KBM-7 (cell line): ENCODE measurements around the gene AGRN.

Source experiments
- DNase-seq: peaks from one replicate; pipeline ENCODE4 v3.0.0-alpha.2; 2015
- in situ Hi-C: fragments of 300-500 bp; cut with MboI; formaldehyde crosslinking; loops from 2 replicates; pipeline ENCODE4 v1.14.3; 2020; ENCODE audit warnings: low sequenced_read_pairs, low pct_unique_long_range_greater_than_20kb, mixed read lengths

The AGRN gene

DNA sequence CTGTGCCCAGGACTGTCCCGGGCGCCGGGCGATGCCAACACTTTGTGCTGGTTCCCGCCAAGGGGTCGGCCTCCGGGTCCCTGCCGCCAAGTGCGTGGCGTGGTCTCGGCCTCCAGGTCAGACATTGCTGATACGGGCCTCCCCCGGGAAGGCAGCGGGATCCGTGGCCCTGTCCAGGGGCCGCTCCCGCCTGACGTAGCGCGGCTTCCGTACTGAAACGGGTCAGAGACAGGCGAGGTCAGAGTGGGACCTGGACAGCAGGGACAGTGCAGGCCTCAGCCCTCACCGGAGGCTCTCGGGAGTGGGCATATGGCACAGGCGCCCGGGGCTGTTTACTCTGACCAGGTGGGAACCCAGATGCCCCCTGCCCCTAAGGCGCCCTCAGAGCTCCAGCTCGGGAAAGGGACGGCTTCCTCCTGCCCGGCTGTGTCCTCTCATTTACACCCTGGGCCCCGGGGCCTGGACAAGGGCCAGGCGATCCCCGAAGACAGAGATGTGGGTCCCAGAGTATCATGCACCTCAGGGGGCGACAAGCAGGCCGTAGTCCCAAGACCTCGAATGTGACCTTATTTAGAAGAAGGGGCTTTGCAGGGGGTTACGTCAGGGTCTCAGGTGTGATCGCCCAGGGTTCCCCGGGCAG is 63.0 kb downstream of the AGRN start:
- in situ Hi-C loops, result no loop called here
- DNase-seq, result no peak

DNA sequence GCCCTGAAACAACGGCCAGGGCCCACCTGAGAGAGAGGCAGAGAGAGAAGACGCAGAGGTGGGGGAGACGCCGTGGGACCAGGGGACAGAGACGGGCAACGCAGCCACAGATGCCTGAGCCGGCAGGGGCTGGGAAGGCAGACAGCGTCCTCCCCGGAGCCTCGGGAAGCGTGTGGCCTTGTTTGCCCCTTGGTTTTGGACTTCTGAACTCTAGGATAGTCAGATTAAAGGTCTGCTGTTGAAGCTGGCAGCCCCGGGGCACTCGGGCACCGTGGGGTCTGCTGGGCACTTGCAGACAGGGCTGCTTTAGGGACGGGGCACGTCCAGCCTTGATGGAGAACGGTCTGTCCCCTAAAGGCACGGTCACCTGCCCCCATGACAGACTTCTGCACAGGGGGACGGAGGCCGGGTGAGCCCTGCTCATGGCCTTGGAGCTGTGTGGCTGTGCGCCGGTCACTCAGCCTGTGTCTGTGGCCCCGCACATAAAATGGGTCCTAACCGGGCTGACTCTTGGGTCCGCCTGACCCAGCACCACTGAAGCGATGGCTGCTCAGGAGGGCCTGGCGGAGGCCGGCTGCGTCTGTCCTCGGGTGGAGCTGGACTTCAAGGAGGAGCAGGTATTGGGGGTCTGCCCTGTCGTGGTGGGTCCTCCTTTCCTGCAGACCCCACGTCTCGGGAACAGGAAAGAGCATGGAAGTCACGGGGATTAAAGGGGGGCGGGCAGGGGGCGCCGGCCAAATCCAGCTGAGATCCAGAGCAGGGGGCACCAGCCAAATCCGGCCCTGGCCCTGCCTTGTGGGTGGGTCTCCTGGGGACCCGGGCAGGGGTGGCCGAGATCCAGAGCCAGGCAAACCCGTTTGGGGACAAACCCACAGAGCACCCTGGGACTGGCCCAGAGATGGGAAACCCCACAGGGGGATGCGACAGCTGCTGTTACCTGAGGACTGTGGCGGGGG is 63.8 kb downstream of the AGRN start:
- no peak for DNase-seq
- in situ Hi-C loops, result no loop called here

DNA sequence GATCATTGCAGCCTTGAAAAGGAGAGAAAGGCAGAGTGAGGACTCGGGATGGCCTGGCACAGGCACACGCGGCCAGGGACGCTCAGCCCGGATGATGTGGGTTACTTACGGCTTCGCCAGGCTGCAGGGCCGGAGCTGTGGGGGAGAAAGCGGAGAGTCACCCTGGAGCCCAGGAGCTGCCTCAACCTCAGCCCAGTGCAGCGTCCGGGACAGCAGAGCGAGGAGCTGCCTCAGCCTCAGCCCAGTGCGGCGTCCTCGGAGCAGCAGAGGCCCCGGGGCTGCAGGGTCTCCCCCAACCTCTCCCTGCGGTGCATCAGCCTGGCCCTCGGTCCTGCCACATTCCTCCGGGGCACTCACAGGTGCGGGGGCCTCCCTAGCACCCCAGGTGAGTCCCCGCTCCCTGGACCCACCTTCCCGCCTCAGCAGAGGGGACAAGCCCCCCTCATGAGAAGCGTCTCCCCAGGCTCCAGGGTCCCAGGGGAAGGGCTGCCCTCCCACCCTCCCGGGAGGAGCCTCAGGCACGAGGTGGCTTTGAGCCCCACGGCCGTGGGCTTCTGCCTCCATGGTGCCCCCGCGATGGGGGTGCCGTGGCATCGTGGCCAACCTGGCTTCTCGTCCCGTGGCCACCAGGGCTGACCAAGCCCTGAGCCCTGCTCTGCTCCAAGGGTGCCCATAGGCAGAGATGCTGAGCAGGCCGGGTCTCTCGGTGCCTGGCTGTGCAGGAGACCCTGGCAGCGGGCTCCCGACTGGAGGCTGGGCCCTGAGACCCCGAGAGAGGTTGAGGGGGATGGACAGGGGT is 64.7 kb downstream of the AGRN start:
- no peak for DNase-seq
- in situ Hi-C loops, result no loop called here

DNA sequence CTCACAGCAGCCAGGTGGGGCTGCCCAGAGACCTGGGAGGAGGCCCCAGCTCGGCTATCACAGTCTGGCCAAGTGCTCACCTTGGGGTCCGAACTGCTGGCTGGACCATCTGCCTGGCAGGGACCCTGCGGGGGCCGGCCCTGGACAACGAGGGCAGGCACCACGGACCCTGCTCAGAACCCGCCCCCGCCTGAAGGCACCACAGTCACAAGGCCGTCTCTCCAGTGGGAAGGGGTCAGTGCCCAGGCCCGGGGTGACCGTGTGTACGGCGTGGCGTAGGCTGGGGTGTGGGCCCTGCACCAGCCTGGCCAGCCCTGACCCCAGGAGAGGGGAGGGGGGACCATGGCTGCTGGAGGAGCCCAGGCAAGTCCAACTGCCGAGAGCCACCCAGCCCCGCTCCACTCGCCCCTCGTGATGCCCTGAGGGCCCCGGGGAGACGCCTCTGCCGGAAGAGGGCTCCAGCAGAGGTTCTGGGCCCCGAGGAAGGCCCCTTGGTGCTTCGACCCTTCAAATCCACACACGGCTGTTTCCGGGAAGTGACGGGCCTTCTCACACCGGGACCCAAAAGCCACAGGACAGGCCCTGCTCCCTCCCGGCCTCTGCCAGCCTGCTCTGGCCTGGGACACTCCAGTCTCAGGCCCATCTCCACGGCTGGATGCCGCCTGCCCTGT is 65.4 kb downstream of the AGRN start:
- DNase-seq, result no peak
- in situ Hi-C loops, result no loop called here

DNA sequence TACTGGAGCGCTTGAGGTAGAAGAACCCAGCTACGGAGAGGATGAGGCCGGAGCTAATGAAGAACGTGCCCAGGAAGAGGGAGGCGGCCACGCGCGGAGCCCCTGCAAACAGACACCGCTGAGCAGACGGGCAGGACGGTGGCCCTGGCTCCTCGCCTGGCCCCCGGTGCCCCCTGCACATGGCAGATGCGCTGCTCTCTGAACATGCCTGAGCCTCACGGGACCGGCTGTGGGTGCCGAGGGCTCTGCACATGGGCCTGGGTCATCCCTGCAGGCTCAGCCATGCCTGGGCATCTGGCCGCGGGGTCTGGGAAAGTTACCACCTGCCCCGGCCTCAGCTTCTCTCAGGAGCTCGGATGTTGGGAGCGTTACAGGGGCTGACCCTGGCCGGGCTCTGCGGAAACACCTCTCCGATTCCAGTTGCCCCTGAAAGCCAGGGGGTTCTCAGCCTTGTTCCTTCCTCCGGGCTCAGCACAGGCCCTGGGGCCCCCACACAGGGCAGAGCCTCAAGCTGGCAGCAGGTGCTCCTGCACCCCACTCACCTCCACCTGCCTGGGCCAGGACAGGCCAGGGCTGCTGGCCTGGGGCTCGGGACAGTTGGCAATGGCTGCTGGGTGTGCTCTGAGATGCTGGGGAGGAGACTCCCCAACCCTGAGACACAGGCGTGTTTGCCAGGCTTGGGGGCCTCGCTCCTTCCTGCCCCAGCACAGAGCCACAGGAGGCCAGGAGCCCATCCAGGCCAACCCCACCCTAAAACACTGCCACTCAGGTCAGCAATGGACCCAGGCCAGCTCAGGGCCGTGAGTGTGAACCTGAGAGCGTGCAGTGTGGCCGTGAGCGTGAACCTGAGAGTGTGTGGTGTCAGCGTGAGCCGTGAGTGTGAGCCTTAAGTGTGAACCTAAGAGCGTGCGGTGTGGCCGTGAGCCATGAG is 66.3 kb downstream of the AGRN start:
- DNase-seq, result no peak
- in situ Hi-C loops, result no loop called here

DNA sequence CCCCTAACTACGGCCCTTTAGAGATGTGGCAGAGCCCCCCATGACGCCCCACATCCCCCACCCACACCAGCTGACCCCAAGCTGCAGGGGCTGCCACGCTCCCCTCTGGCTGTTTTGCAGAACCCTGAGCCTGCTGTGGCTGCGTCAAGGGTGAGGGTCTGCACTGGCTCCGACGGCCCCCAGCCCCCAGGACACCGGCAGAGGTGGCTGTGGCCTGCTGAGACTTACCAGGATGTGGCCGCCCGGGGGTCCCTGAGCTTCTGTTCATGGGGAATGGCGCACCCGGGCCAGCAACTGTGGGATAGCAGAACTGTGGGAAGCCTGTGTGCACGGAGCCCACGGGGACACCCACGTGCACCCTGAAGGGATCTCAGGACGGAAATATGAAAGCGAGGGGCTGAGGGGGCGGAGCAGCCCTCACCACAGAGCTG is 67.0 kb downstream of the AGRN start:
- DNase-seq, result no peak
- in situ Hi-C loops, result no loop called here

DNA sequence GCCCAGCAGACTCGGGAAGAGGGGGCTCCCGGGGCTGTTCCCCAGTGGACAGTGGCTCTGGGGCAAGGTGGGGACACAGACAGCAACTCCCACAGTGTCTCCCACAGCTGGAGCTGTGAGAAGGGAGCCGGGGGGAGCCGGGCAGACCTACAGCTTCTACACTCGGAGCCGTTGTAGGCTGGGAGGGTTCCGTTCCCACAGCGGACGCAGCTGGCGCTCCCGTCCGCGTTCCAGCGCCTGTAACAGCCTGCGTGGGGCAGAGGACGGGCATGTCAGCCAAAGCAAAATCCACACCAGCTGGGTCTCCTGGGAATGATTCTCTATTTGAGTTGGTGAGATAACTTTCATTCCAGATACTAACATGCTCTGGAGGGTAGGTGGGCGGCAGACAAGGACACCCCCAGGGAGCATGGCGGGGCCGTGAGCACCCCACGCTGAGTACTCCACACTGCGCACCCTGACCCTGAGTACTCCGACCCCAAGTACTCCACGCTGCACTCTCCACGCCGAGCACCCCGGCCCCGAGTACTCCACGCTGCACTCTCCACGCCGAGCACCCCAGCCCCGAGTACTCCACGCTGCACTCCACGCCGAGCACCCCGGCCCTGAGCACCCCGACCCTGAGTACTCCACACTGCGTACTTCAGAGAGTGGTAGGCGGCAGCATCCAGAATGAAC is 67.6 kb downstream of the AGRN start:
- in situ Hi-C loops, result no loop called here
- DNase-seq, result no peak

DNA sequence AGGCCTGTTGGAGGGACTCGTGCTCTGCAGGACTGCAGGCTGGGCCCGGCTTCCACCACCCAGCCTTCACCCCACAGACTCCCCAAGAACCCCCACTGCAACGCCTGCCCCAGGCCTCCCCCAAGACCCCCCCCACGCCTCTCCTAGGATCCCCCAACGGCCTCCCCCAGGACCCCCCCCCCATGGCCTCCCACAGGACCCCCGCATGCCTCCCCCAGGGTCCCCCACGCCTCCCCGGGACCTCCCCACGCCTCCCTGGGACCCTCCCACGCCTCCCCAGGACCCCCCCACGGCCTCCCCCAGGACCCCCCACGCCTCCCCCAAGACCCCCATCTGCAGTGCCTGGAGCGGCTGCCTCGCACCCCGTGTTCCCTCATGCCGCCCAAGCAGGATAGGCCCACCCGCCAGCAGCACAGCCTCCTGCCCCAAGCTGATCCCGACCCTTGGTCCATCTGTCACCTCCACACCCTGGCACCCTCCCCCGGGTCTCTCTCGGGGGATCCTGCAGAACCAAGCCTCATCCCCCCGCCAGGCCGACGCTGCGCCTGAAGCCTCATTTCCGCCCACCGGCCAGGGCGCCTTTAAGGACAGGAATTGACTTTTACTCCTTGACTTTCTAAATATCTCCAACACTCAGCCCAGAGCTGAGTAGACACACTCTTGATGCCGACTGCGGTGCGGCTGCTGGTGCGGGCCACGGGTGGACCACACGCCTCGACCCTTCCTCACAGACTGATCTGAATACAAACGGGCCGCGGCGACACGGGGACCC is 68.3 kb downstream of the AGRN start:
- no peak for DNase-seq
- in situ Hi-C loops, result no loop called here

DNA sequence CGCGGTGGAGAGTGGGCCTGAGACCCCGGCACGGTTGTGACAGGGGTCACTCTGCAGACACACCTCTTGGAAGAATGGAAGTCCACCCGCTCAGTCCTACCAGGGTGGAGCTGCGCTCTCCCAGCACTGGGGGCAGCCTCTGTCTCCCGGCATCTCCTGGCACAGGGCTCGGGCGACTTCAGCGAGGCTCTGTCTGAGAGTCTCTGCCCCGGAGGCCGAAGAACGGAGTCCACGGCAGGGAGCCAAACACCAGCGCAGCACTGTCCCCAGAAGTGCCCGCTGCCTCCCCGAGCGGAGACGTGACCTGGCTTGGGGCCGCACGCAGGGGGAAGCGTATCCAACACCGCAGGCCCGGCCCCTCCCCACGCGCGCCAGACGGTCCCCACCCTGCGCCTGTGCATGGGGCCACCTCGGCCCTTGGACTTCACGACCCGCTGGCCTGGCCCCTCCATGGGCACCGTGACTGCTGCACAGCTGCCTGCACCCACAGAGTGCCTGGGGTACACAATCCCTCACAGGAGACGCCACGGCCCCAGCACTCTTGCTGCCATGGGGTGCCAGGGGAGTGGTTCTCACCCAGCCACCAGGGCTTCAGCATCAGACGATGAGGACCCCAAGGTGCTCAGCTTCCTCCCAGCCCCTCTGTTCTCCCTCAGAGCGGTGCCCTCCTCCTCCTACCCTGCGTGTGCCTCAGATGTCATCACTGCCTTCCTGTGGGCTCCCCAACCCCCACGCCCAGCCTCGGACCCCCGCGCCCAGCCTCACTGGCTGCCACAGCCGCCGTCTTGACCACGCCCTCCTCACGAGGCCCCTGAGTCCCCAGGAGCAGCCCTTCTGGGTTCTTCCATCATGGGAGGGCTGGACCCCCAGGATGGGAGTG is 69.1 kb downstream of the AGRN start:
- in situ Hi-C loops, result no loop called here
- no peak for DNase-seq

DNA sequence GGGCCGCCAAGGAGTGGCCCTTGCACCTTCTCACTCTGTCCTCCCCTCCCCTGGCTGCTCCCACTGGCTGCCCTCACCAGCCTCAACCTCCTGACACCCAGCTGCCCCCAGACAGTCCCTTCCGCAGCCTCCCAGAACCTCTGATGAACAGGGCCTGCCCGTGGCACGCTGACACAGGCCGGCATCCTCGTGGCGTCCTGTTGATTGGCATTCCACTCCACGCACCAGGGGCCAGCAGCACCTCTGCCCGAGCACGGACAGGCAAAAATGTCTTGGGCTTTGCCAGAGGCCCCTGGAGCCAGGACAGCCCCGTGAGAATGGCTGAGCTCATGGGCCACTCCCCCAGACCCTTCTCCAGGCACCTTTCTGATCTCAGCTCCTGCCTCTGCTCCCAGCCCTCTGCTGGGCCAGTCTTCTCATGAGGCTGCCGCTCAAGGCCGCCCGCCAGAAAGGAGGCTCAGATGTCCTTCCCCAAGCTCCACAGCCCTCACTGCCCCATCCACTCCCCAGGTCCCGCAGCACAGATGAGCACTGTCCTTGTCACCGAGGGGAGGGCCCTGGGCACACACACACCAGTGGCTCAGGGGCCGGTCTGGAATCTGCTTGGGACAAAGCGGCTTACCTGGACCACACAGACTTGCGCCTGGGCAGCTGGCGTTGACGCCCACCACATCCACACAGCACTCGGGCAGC is 70.0 kb downstream of the AGRN start:
- DNase-seq, result no peak
- in situ Hi-C loops, result no loop called here

DNA sequence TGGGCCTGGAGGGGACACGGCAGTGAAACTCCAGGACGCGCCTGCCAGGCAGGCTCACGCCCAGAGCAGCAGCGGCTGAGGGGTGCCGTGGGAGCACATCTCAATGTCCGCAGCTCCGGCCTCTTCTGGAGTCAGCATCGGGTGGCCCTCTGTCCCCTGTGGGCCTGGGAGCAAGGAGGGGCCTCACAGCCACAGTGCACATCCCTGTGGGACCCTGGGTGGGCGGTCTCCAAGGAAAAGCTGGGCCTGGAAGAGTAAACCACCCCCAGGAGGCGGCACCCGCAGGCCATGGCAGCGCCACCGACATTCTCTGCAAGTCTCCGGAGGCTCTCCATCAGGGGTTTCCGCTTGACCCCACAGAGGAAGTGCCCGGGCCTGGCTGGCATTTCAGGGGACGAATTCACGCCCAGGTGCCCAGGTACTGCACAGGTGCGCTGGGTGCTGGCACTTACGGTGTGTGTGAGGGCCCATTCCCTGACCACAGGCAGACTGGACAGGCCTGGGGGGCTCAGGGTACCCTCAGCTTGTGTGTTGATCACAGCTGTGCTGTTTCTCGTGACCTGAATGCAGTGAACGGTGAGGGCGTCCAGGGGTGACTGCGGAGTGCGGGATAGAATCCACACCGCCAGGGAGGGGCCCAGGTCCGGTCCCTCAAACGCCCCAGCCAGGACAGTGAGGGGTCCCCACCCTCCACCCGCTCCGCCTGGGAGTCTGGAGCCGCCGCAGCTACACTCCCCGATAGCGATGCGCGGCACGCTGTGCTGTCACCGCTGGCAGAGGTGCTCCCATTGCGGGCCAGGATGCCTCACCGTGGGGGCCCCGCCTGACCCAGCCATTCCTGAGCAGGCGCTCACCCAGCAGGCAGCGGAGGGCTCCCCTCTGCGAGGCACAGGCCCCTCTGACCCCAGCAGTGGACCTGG is 70.8 kb downstream of the AGRN start:
- DNase-seq, result no peak
- in situ Hi-C loops, result no loop called here

DNA sequence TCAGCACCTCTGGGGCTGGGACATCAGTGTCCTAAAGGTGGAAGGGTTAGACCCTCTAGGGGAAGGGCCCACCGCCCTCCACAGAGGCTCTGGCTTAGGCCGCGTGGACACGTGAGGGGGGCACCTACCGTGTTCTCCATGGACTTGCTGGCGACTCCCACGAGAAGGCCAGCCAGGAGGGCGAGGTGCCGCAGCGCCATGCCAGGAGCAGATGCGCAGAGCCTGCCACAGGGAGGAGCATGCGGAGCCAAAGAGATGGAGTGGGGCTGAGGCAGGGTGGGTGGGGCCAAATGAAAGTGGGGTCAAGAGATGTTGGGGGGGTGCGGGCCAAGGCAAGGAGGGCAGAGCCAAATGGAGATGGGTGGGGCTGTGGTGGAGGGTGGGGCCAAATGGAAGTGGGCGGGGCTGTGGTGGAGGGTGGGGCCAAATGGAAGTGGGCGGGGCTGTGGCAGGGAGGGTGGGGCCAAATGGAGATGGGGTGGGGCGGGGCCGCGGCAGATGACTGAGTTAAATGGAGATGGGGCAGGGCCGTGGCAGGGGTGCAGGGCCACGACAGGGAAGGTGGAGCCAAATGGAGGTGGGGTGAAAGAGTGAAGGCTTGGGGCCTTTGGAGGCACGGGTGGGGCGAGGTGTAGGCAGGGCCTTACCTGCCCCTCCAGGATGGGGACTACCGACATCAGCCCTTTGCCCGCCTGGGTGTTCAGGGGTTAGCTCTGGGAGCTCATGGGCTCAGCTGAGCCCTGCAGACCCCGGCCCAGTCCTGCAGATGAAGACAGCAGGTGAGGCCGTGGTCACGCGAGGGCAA is 71.6 kb downstream of the AGRN start:
- in situ Hi-C loops, result no loop called here

DNA sequence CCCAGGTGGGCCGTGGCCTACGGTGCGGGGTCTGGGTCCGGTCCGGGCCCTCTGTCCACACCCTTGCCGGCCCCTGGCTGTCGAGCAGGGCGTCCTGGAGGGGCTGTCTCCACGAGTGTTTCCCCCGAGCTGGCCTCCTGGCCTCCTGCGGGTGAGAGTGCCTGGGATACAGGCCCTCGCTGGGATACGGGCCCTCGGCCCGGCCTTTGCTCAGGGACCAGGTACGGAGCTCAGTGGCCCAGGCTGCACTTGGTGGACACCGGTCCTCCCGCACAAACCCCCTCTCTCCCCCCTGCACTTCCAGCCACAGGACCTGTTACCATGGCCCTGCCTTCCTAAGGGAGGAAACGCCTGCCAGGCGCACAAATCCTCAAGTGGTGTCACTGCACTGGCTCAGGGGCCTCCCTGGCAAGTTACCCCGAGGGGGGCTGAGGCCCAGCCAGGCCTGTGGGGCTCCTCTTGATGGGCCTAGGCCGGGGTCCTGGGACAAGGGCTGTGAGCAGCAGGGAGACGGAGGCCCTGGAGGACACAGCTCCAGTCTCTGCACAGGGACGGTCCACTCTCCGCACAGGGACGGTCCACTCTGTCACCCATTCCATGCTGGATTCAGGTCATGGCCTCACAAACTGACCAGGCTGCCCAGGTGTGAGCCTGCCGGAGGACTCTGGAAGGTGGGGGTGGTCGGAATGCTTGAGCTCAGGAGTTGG is 72.4 kb downstream of the AGRN start:
- in situ Hi-C loops, result no loop called here
- DNase-seq, result no peak

More for the DNA sequence above, 71.6 kb downstream of the AGRN start:
- no peak for DNase-seq
